NCI-H187 treated with DMSO at 0.1 percent for 48 hours (cell line): Measurements from ENCODE around the gene LAMB1.
A peak's percentile ranks its signal among the peaks of the same experiment; 100 is the strongest.

Experiments used
- DNase-seq: peaks from one replicate; lab custom pipeline; 2025; lab: John Stamatoyannopoulos, UW

LAMB1 gene

GRCh38 chr7:108017776-108018151, 14.8 kb upstream of the LAMB1 start:
- DNase-seq, result no peak

- DNase-seq, result peak; percentile 27
Measured at GRCh38 chr7:108016841-108017775, 14.1 kb upstream of the LAMB1 start.

- DNase-seq, result no peak
Measured at GRCh38 chr7:108015740-108016139, 12.8 kb upstream of the LAMB1 start.

- DNase-seq, result no peak
Measured at GRCh38 chr7:108014747-108015682, 12.1 kb upstream of the LAMB1 start.

GRCh38 chr7:108014215-108014614, 11.3 kb upstream of the LAMB1 start:
- no peak for DNase-seq

- DNase-seq, result no peak
Measured at GRCh38 chr7:108012499-108013430, 9.8 kb upstream of the LAMB1 start.

GRCh38 chr7:108010377-108010776, 7.4 kb upstream of the LAMB1 start:
- DNase-seq, result no peak

GRCh38 chr7:108009873-108010272, 6.9 kb upstream of the LAMB1 start:
- no peak for DNase-seq

- no peak for DNase-seq
Measured at GRCh38 chr7:108008827-108009226, 5.9 kb upstream of the LAMB1 start.

GRCh38 chr7:108008240-108008639, 5.3 kb upstream of the LAMB1 start:
- DNase-seq, result no peak

- DNase-seq, result no peak
Measured at GRCh38 chr7:108007762-108008161, 4.8 kb upstream of the LAMB1 start.

GRCh38 chr7:108007261-108007660, 4.3 kb upstream of the LAMB1 start:
- no peak for DNase-seq

GRCh38 chr7:108004220-108005142, 1.5 kb upstream of the LAMB1 start:
- no peak for DNase-seq

GRCh38 chr7:108003599-108003935, 606 bp upstream of the LAMB1 start:
- no peak for DNase-seq

GRCh38 chr7:108001764-108002725, 916 bp downstream of the LAMB1 start:
- DNase-seq, result no peak

- DNase-seq, result no peak
Measured at GRCh38 chr7:108000875-108001763, 1.8 kb downstream of the LAMB1 start.

GRCh38 chr7:107999779-108000560, 3.0 kb downstream of the LAMB1 start:
- no peak for DNase-seq
